Spleen (tissue), 11 donors: ENCODE data around the gene STXBP4. TPM values are rescaled to one million over a fixed set of nuclear protein-coding genes. Genes with fewer than 3 reads are reported as not detected.

Source experiments
- DNase-seq: peaks from one replicate; pipeline ENCODE4 v3.0.0-alpha.2; 2020
- H3K27ac ChIP-seq, 8 donors: fragments of 200-600 bp; sonication (generic) in 7 of 8; 1 replicate in 4 of 8; 2 replicates in 4 of 8; pipeline versions ENCODE4 v1.5.0 to v1.8.0; 2016 to 2021; ENCODE audit warnings: inconsistent platforms in 4 of 8, mild to moderate bottlenecking in 4 of 8, moderate library complexity in 1 of 8
- H3K27me3 ChIP-seq, 7 donors: fragments of 200-600 bp; sonication (generic) in 6 of 7; replicated peaks in 1 of 7; 1 replicate in 4 of 7; 2 replicates in 3 of 7; pipeline versions ENCODE4 v1.5.0 to v1.8.0; 2016 to 2021; ENCODE audit warnings: inconsistent platforms in 3 of 7, mild to moderate bottlenecking in 1 of 7
- H3K36me3 ChIP-seq, 6 donors: fragments of 200-600 bp; sonication (generic) in 5 of 6; 1 replicate in 4 of 6; 2 replicates in 2 of 6; pipeline versions ENCODE4 v1.5.0 to v1.8.0; 2016 to 2021; ENCODE audit warnings: inconsistent platforms in 2 of 6
- H3K4me1 ChIP-seq, 6 donors: fragments of 200-600 bp; sonication (generic) in 5 of 6; 1 replicate in 3 of 6; 2 replicates in 3 of 6; pipeline versions ENCODE4 v1.5.0 to v1.8.0; 2016 to 2021; ENCODE audit warnings: inconsistent platforms in 3 of 6
- H3K4me3 ChIP-seq, 8 donors: fragments of 200-600 bp; sonication (generic) in 7 of 8; 1 replicate in 4 of 8; 2 replicates in 4 of 8; pipeline versions ENCODE4 v1.5.0 to v1.8.0; 2016 to 2021; ENCODE audit warnings: inconsistent platforms in 4 of 8, mild to moderate bottlenecking in 4 of 8, moderate library complexity in 2 of 8
- H3K9me3 ChIP-seq, 8 donors: fragments of 200-600 bp; sonication (generic) in 7 of 8; 1 replicate in 4 of 8; 2 replicates in 4 of 8; pipeline versions ENCODE4 v1.5.0 to v1.8.0; 2016 to 2021; ENCODE audit warnings: inconsistent platforms in 4 of 8
- CTCF ChIP-seq, 11 experiments: fragments of 200-600 bp in 7 of 11; fragments of 450-650 bp in 4 of 11; sonication (generic) in 4 of 11; IDR thresholded peaks in 8 of 11; conservative IDR thresholded peaks in 3 of 11; 1 replicate in 7 of 11; 2 replicates in 4 of 11; pipeline versions ENCODE4 v1.4.0 to v1.8.0; 2016 to 2021; ENCODE audit warnings: antibody characterized with exemption in 11 of 11, inconsistent platforms in 4 of 11, mild to moderate bottlenecking in 1 of 11
- POLR2A ChIP-seq, 3 donors: fragments of 450-650 bp; IDR thresholded peaks; one replicate each; pipeline ENCODE4 v1.5.1; 2017; ENCODE audit warnings: antibody characterized with exemption in 3 of 3, mild to moderate bottlenecking in 1 of 3
- POLR2AphosphoS5 ChIP-seq, 3 donors: sonication (generic); formaldehyde crosslinking; IDR thresholded peaks; one replicate each; pipeline ENCODE4 v1.5.1; 2017; ENCODE audit warnings: antibody characterized with exemption in 3 of 3
- WGBS, 5 donors: extraction: QIAGEN DNeasy Blood & Tissue Kit in 3 of 5; methylation state at CpG; one replicate each; pipeline versions ENCODE4 v1.1.5 to v1.1.7; 2013 to 2018; 5-methylcytosine and 5-hydroxymethylcytosine counted together
- intact Hi-C: fragments of 100-400 bp; cut with DNase I; formaldehyde crosslinking; loops from one replicate; pipeline ENCODE4 v1.15.0; 2023; ENCODE audit warnings: low total_unique reads
- polyA plus RNA-seq, 3 donors: library from polyadenylated mRNA; stranded (reverse); fragments of 200-250 nt; gene quantifications; one replicate each; pipeline ENCODE4 v1.2.1, GENCODE V29; 2013
- total RNA-seq, 7 donors: library from RNA; depleted of rRNA in 3 of 7; stranded (reverse); fragments of >200 nt in 3 of 7; fragmentation: NEBNext Ultra II Directional in 4 of 7; extraction: Animal tissue kit (Norgen Biotek cat#: 25700) in 4 of 7; gene quantifications; one replicate each; pipeline versions ENCODE4 v1.1.0 to v1.2.1, GENCODE V29; 2016 to 2021
- donor health status: healthy with polysubstance abuse.
- donor health status: DM: no; HTN: no; CAD: no; lungs with moderate emphysema.
- donor health status: DM: no; HTN: no; CAD: no.
- donor health status: Bipolar disorder and iron deficiency.
- donor health status: healthy.
- donor health status: DM: no; HTN: no; CAD: no.
- donor health status: DM: yes; HTN: yes; CAD: no.

STXBP4 gene
- total and polyA plus RNA-seq, 10 donors: 0.67 to 45.5 (median 7.3) TPM

- no peaks in the 10 kb centered on the region for H3K27me3 ChIP-seq
- intact Hi-C loops: no loop called here
These were observed 191.9 kb downstream of the STXBP4 start for GRCh38 chr17:55160501-55160900.

GRCh38 chr17:55161935-55162555 lies 193.5 kb downstream of the STXBP4 start:
- no peak overlapping the region for H3K27ac ChIP-seq
- no peaks in the 10 kb centered on the region for H3K27me3 ChIP-seq
- no peak for TF ChIP-seq CTCF (IDR thresholded peaks at IDR 0.05 in 8 of 11, conservative IDR thresholded peaks at IDR 0.05 in 3 of 11)
- TF ChIP-seq POLR2A (IDR thresholded peaks at IDR 0.05): no peak
- no peak for TF ChIP-seq POLR2AphosphoS5 (IDR thresholded peaks at IDR 0.05)
- 80 to 91% (median 87%) methylated on average over 7 of the region's 7 CpGs for WGBS, 5 donors
- intact Hi-C loops: no loop called here
- H3K4me3 ChIP-seq: no peak overlapping the region
- no peak for DNase-seq
- peaks cover 0 to 9% (median 0%) of the 10 kb centered on the region in 6 donors for H3K36me3 ChIP-seq
- no peaks in the 10 kb centered on the region for H3K9me3 ChIP-seq
- no peaks in the 10 kb centered on the region for H3K4me1 ChIP-seq

More at GRCh38 chr17:55160501-55160900, 191.9 kb downstream of the STXBP4 start:
- Histone ChIP-seq H3K4me3 (no peak overlapping the region), H3K27ac (no peak overlapping the region), H3K4me1 (no peaks in the 10 kb centered on the region), H3K36me3 (peaks cover 0 to 9% (median 0%) of the 10 kb centered on the region in 6 donors), H3K9me3 (no peaks in the 10 kb centered on the region)
- TF ChIP-seq POLR2A (IDR thresholded peaks at IDR 0.05) (no peak), CTCF (IDR thresholded peaks at IDR 0.05 in 8 of 11, conservative IDR thresholded peaks at IDR 0.05 in 3 of 11) (no peak), POLR2AphosphoS5 (IDR thresholded peaks at IDR 0.05) (no peak)
- no peak for DNase-seq
- WGBS, 5 donors: 93 to 96% (median 94%) methylated on average over 7 of the region's 7 CpGs

- intact Hi-C loops: no loop called here
- H3K4me1 ChIP-seq: no peaks in the 10 kb centered on the region
These were observed 194.0 kb downstream of the STXBP4 start for GRCh38 chr17:55162556-55162946.

More at GRCh38 chr17:55162556-55162946, 194.0 kb downstream of the STXBP4 start:
- no peak for DNase-seq
- no peaks in the 10 kb centered on the region for H3K9me3 ChIP-seq
- no peaks in the 10 kb centered on the region for H3K27me3 ChIP-seq
- no peak for TF ChIP-seq POLR2A (IDR thresholded peaks at IDR 0.05)
- no peak for TF ChIP-seq CTCF (IDR thresholded peaks at IDR 0.05 in 8 of 11, conservative IDR thresholded peaks at IDR 0.05 in 3 of 11)
- TF ChIP-seq POLR2AphosphoS5 (IDR thresholded peaks at IDR 0.05): no peak
- no peak overlapping the region for H3K4me3 ChIP-seq
- H3K27ac ChIP-seq: no peak overlapping the region
- peaks cover 0 to 9% (median 0%) of the 10 kb centered on the region in 6 donors for H3K36me3 ChIP-seq
